Psoas muscle (tissue), 8 donors: ENCODE measurements around the gene P2RX3. TPM values are rescaled to one million over a fixed set of nuclear protein-coding genes. Genes with fewer than 3 reads are reported as not detected.

Experiments
- ATAC-seq, 4 donors: fragments of 200-7000 bp; cut with Tn5 transposase; one replicate each; pipeline ENCODE4 v1.9.1; 2020; ENCODE audit warnings: moderate library complexity in 3 of 4, mild to moderate bottlenecking in 2 of 4
- DNase-seq, 2 donors: peaks; one replicate each; pipeline ENCODE4 v3.0.0-alpha.2; 2020
- H3K27ac ChIP-seq: fragments of 200-600 bp; one replicate; pipeline ENCODE4 v1.8.0; 2022
- H3K27me3 ChIP-seq, 3 donors: fragments of 200-600 bp in 1 of 3; one replicate each; pipeline versions ENCODE4 v1.6.1 to v1.8.0; 2013 to 2022; ENCODE audit warnings: low read length in 2 of 3, mild to moderate bottlenecking in 2 of 3, moderate library complexity in 1 of 3; ENCODE audit not compliant: insufficient read depth in 3 of 3
- H3K36me3 ChIP-seq, 2 donors: fragments of 200-600 bp in 1 of 2; one replicate each; pipeline versions ENCODE4 v1.6.1 to v1.8.0; 2013 to 2022; ENCODE audit warnings: low read depth in 1 of 2, mild to moderate bottlenecking in 1 of 2, moderate library complexity in 1 of 2; ENCODE audit not compliant: insufficient read depth in 1 of 2
- H3K4me1 ChIP-seq: fragments of 200-600 bp; one replicate; pipeline ENCODE4 v1.8.0; 2022
- H3K4me3 ChIP-seq: fragments of 200-600 bp; one replicate; pipeline ENCODE4 v1.8.0; 2022; ENCODE audit warnings: mild to moderate bottlenecking
- H3K9me3 ChIP-seq: fragments of 200-600 bp; one replicate; pipeline ENCODE4 v1.8.0; 2022
- CTCF ChIP-seq: fragments of 200-600 bp; IDR thresholded peaks from one replicate; pipeline ENCODE4 v1.8.0; 2022; ENCODE audit warnings: antibody characterized with exemption
- WGBS, 3 donors: extraction: QIAGEN DNeasy Blood & Tissue Kit; methylation state at CpG; one replicate each; pipeline versions ENCODE4 v1.1.6 to v1.1.7; 2013; 5-methylcytosine and 5-hydroxymethylcytosine counted together
- intact Hi-C, 2 donors: fragments of 100-400 bp; cut with DNase I; formaldehyde crosslinking; loops; one replicate each; pipeline versions ENCODE4 v1.11.0 to v1.14.2; 2022
- polyA plus RNA-seq, 3 donors: library from polyadenylated mRNA; stranded (reverse); fragments of 200-250 nt; gene quantifications; one replicate each; pipeline ENCODE4 v1.2.3, GENCODE V29; 2013
- total RNA-seq, 4 donors: library from RNA; stranded (reverse); fragmentation: NEBNext Ultra II Directional in 2 of 4; extraction: Animal tissue kit (Norgen Biotek cat#: 25700) in 2 of 4; gene quantifications; one replicate each; pipeline versions ENCODE4 v1.2.1 to v1.2.4, GENCODE V29; 2021 to 2023
- donor health status: healthy with polysubstance abuse.
- donor health status: DM: no; HTN: no; CAD: no; lungs with moderate emphysema.
- donor health status: Bipolar disorder and iron deficiency.
- donor health status: healthy.
- donor health status: DM: yes; HTN: yes; CAD: no.
- donor health status: DM: no; HTN: no; CAD: no.
- donor health status: DM: no; HTN: no; CAD: no.
- donor health status: DM: yes; HTN: yes; CAD: no.

The P2RX3 gene
- total and polyA plus RNA-seq, 7 donors: 0.21 to 0.90 (median 0.40) TPM

GRCh38 chr11:57312511-57313021 lies 25.6 kb upstream of the P2RX3 start:
- TF ChIP-seq CTCF: no peak
- WGBS, 3 donors: 75 to 86% (median 83%) methylated on average over 10 of the region's 10 CpGs
- H3K27me3 ChIP-seq: no peaks in the 10 kb centered on the region
- peak in 1 of 2 donors; percentile 60 for DNase-seq
- peak overlapping the region; percentile 68 for H3K4me3 ChIP-seq
- H3K9me3 ChIP-seq: no peaks in the 10 kb centered on the region
- H3K27ac ChIP-seq: peak overlapping the region; percentile 92
- intact Hi-C loops: no loop called here
- peaks cover 59% of the 10 kb centered on the region for H3K4me1 ChIP-seq
- H3K36me3 ChIP-seq: peaks cover 0 to 67% of the 10 kb centered on the region in 2 donors
- ATAC-seq: no peak

- H3K4me1 ChIP-seq: peaks cover 59% of the 10 kb centered on the region
- ATAC-seq (no peak), DNase-seq (peak in 1 of 2 donors; percentile 60)
- no peak for TF ChIP-seq CTCF
- intact Hi-C loops: no loop called here
- WGBS, 3 donors: 69 to 74% (median 70%) methylated on average over 25 to 26 of the region's 26 CpGs
- peak overlapping the region; percentile 92 for H3K27ac ChIP-seq
- no peaks in the 10 kb centered on the region for H3K27me3 ChIP-seq
- peaks cover 0 to 71% of the 10 kb centered on the region in 2 donors for H3K36me3 ChIP-seq
- H3K9me3 ChIP-seq: no peaks in the 10 kb centered on the region
- no peak overlapping the region for H3K4me3 ChIP-seq
Observed at GRCh38 chr11:57313071-57313787, 24.9 kb upstream of the P2RX3 start.

GRCh38 chr11:57313788-57314135 lies 24.4 kb upstream of the P2RX3 start:
- H3K4me3 ChIP-seq: no peak overlapping the region
- ATAC-seq: no peak
- 77 to 88% (median 82%) methylated on average over 7 to 8 of the region's 8 CpGs for WGBS, 3 donors
- no peaks in the 10 kb centered on the region for H3K9me3 ChIP-seq
- DNase-seq: peak in 1 of 2 donors; percentile 47
- intact Hi-C loops: no loop called here
- no peak for TF ChIP-seq CTCF
- peaks cover 59% of the 10 kb centered on the region for H3K4me1 ChIP-seq
- no peaks in the 10 kb centered on the region for H3K27me3 ChIP-seq
- H3K36me3 ChIP-seq: peaks cover 0 to 70% of the 10 kb centered on the region in 2 donors
- H3K27ac ChIP-seq: no peak overlapping the region

- DNase-seq (peak in 1 of 2 donors; percentile 47), ATAC-seq (no peak)
- intact Hi-C loops: no loop called here
- peaks cover 0 to 68% of the 10 kb centered on the region in 2 donors for H3K36me3 ChIP-seq
- no peak for TF ChIP-seq CTCF
- H3K4me1 ChIP-seq: peaks cover 59% of the 10 kb centered on the region
- H3K27me3 ChIP-seq: no peaks in the 10 kb centered on the region
- 83 to 89% (median 85%) methylated on average over 14 to 15 of the region's 15 CpGs for WGBS, 3 donors
- no peak overlapping the region for H3K4me3 ChIP-seq
- H3K27ac ChIP-seq: no peak overlapping the region
- H3K9me3 ChIP-seq: no peaks in the 10 kb centered on the region
Observed at GRCh38 chr11:57314221-57314973, 23.8 kb upstream of the P2RX3 start.
